Skeletal muscle tissue (tissue), 4 donors: ENCODE data around the gene UTF1. TPM values are rescaled to one million over a fixed set of nuclear protein-coding genes. Genes with fewer than 3 reads are reported as not detected.
"Not testable (repeated sequence)": the region's sequence is repeated elsewhere in the genome, so short reads cannot be mapped to it uniquely, and the experiment has no call there.

Source experiments
- H3K27ac ChIP-seq: one replicate; pipeline ENCODE4 v1.7.0; 2013; ENCODE audit warnings: mild to moderate bottlenecking, low read depth, low read length, inconsistent platforms
- H3K27me3 ChIP-seq, 3 donors: one replicate each; pipeline ENCODE4 v1.7.0; 2013; ENCODE audit warnings: low read length in 3 of 3; ENCODE audit not compliant: control insufficient read depth in 3 of 3, insufficient read depth in 3 of 3
- H3K36me3 ChIP-seq, 3 donors: one replicate each; pipeline ENCODE4 v1.7.0; 2013; ENCODE audit warnings: low read length in 3 of 3; ENCODE audit not compliant: control insufficient read depth in 3 of 3, insufficient read depth in 3 of 3
- H3K4me1 ChIP-seq, 3 donors: one replicate each; pipeline ENCODE4 v1.7.0; 2013; ENCODE audit warnings: low read length in 3 of 3, mild to moderate bottlenecking in 3 of 3; ENCODE audit not compliant: control insufficient read depth in 3 of 3, insufficient read depth in 3 of 3
- H3K4me3 ChIP-seq, 3 donors: one replicate each; pipeline ENCODE4 v1.7.0; 2013; ENCODE audit warnings: low read length in 3 of 3
- H3K9ac ChIP-seq, 3 donors: one replicate each; pipeline ENCODE4 v1.7.0; 2013; ENCODE audit warnings: low read length in 3 of 3, mild to moderate bottlenecking in 3 of 3, moderate library complexity in 2 of 3, low read depth in 1 of 3
- H3K9me3 ChIP-seq, 3 donors: one replicate each; pipeline ENCODE4 v1.7.0; 2013; ENCODE audit warnings: low read length in 3 of 3; ENCODE audit not compliant: control insufficient read depth in 3 of 3
- total RNA-seq: library from RNA; depleted of rRNA; stranded (reverse); fragments of >200 nt; gene quantifications from one replicate; pipeline ENCODE4 v1.2.3, GENCODE V29; 2014
- donor health status: Osteomylitis.

The UTF1 gene
- total RNA-seq, 1 donor from 2014 or later, result not detected

GRCh38 chr10:133226251-133226808 lies 3.7 kb upstream of the UTF1 start:
- Histone ChIP-seq H3K4me3 (no peak overlapping the region), H3K36me3 (no peaks in the 10 kb centered on the region), H3K27ac (no peak overlapping the region), H3K9ac (no peak overlapping the region), H3K27me3 (peaks cover 48 to 57% (median 55%) of the 10 kb centered on the region in 3 donors), H3K4me1 (no peaks in the 10 kb centered on the region), H3K9me3 (no peaks in the 10 kb centered on the region)

GRCh38 chr10:133227256-133227655 lies 2.8 kb upstream of the UTF1 start:
- Histone ChIP-seq H3K27me3 (peaks cover 56 to 63% (median 63%) of the 10 kb centered on the region in 3 donors), H3K4me1 (no peaks in the 10 kb centered on the region), H3K9me3 (no peaks in the 10 kb centered on the region), H3K9ac (no peak overlapping the region), H3K27ac (no peak overlapping the region), H3K36me3 (no peaks in the 10 kb centered on the region), H3K4me3 (no peak overlapping the region)

GRCh38 chr10:133229265-133230043 lies 563 bp upstream of the UTF1 start:
- Histone ChIP-seq H3K27ac (no peak overlapping the region), H3K9ac (no peak overlapping the region), H3K27me3 (peaks cover 65 to 74% (median 71%) of the 10 kb centered on the region in 3 donors), H3K36me3 (no peaks in the 10 kb centered on the region), H3K4me1 (no peaks in the 10 kb centered on the region), H3K9me3 (no peaks in the 10 kb centered on the region), H3K4me3 (no peak overlapping the region)

GRCh38 chr10:133230387-133231195 lies 574 bp downstream of the UTF1 start:
- H3K9me3 ChIP-seq, result no peaks in the 10 kb centered on the region
- no peak overlapping the region for H3K27ac ChIP-seq
- H3K27me3 ChIP-seq, result peaks cover 59 to 70% (median 68%) of the 10 kb centered on the region in 3 donors
- no peaks in the 10 kb centered on the region for H3K36me3 ChIP-seq
- H3K4me3 ChIP-seq, result no peak overlapping the region
- no peak overlapping the region for H3K9ac ChIP-seq
- no peaks in the 10 kb centered on the region for H3K4me1 ChIP-seq

- Histone ChIP-seq H3K9ac (no peak overlapping the region), H3K9me3 (no peaks in the 10 kb centered on the region), H3K4me3 (no peak overlapping the region), H3K27me3 (peaks cover 55 to 68% (median 60%) of the 10 kb centered on the region in 3 donors), H3K27ac (no peak overlapping the region), H3K4me1 (no peaks in the 10 kb centered on the region), H3K36me3 (no peaks in the 10 kb centered on the region)
These were observed 1.4 kb downstream of the UTF1 start for GRCh38 chr10:133231244-133231945.

GRCh38 chr10:133231946-133232574 lies 2.0 kb downstream of the UTF1 start:
- Histone ChIP-seq H3K9ac (no peak overlapping the region), H3K36me3 (no peaks in the 10 kb centered on the region), H3K27me3 (peaks cover 53 to 68% (median 58%) of the 10 kb centered on the region in 3 donors), H3K4me3 (no peak overlapping the region), H3K9me3 (no peaks in the 10 kb centered on the region), H3K27ac (no peak overlapping the region), H3K4me1 (peaks cover 0 to 4% (median 0%) of the 10 kb centered on the region in 3 donors)

GRCh38 chr10:133234796-133235195 lies 4.8 kb downstream of the UTF1 start:
- not testable (repeated sequence) for H3K36me3 ChIP-seq, H3K9ac ChIP-seq, H3K9me3 ChIP-seq, H3K4me3 ChIP-seq, H3K27ac ChIP-seq, H3K4me1 ChIP-seq
- H3K27me3 ChIP-seq, result peaks cover 56 to 73% (median 64%) of the 10 kb centered on the region in 3 donors

- H3K4me3 ChIP-seq, result no peak overlapping the region
- H3K27ac ChIP-seq, result no peak overlapping the region
- H3K4me1 ChIP-seq, result peaks cover 0 to 4% (median 0%) of the 10 kb centered on the region in 3 donors
- no peaks in the 10 kb centered on the region for H3K36me3 ChIP-seq
- peaks cover 56 to 77% (median 66%) of the 10 kb centered on the region in 3 donors for H3K27me3 ChIP-seq
- no peaks in the 10 kb centered on the region for H3K9me3 ChIP-seq
- H3K9ac ChIP-seq, result no peak overlapping the region
These were observed 5.3 kb downstream of the UTF1 start for GRCh38 chr10:133235265-133235855.

GRCh38 chr10:133235932-133236331 lies 5.9 kb downstream of the UTF1 start:
- Histone ChIP-seq H3K4me1 (peaks cover 0 to 4% (median 0%) of the 10 kb centered on the region in 3 donors), H3K4me3 (no peak overlapping the region), H3K27me3 (peaks cover 58 to 77% (median 64%) of the 10 kb centered on the region in 3 donors), H3K9me3 (no peaks in the 10 kb centered on the region), H3K9ac (no peak overlapping the region), H3K36me3 (no peaks in the 10 kb centered on the region), H3K27ac (no peak overlapping the region)
